ENCODE measurements around the gene LEMD2.
A peak's percentile ranks its signal among the peaks of the same experiment; 100 is the strongest.
"Not testable (repeated sequence)": the region's sequence is repeated elsewhere in the genome, so short reads cannot be mapped to it uniquely, and the experiment has no call there.

LEMD2 gene

GRCh38 chr6:33788694-33789549, at the start of gene LEMD2:
Gene LEMD2, minus strand, starts transcription at chr6:33789130. Its CDS starts 14 bp downstream, at chr6:33789116.
- peak; percentile 71 for DNase-seq

GRCh38 chr6:33837971-33838665, 49.2 kb upstream of the LEMD2 start:
- DNase-seq, result peak; percentile 34

- no peak for DNase-seq
These were observed 48.0 kb upstream of the LEMD2 start for GRCh38 chr6:33836806-33837469.

GRCh38 chr6:33834401-33835392, 45.8 kb upstream of the LEMD2 start:
- no peak for DNase-seq

- no peak for DNase-seq
These were observed 44.7 kb upstream of the LEMD2 start for GRCh38 chr6:33833599-33833998.

- DNase-seq, result not testable (repeated sequence)
These were observed 43.9 kb upstream of the LEMD2 start for GRCh38 chr6:33832831-33833230.

- DNase-seq, result not testable (repeated sequence)
These were observed 42.8 kb upstream of the LEMD2 start for GRCh38 chr6:33831725-33832124.

GRCh38 chr6:33830635-33831240, 41.8 kb upstream of the LEMD2 start:
- DNase-seq, result no peak

- DNase-seq, result no peak
These were observed 40.1 kb upstream of the LEMD2 start for GRCh38 chr6:33828764-33829731.

GRCh38 chr6:33828452-33828763, 39.5 kb upstream of the LEMD2 start:
- DNase-seq, result no peak

GRCh38 chr6:33827546-33828451, 38.9 kb upstream of the LEMD2 start:
- no peak for DNase-seq

GRCh38 chr6:33826537-33826936, 37.6 kb upstream of the LEMD2 start:
- DNase-seq, result no peak

- DNase-seq, result no peak
These were observed 35.7 kb upstream of the LEMD2 start for GRCh38 chr6:33824461-33825154.

GRCh38 chr6:33823806-33824205, 34.9 kb upstream of the LEMD2 start:
- DNase-seq, result no peak

GRCh38 chr6:33822575-33823395, 33.9 kb upstream of the LEMD2 start:
- peak; percentile 63 for DNase-seq

- DNase-seq, result no peak
These were observed 32.0 kb upstream of the LEMD2 start for GRCh38 chr6:33820784-33821520.

- DNase-seq, result peak; percentile 11
These were observed 31.3 kb upstream of the LEMD2 start for GRCh38 chr6:33820243-33820642.
